ENCODE measurements around the gene FBP2.

Gene FBP2

DNA sequence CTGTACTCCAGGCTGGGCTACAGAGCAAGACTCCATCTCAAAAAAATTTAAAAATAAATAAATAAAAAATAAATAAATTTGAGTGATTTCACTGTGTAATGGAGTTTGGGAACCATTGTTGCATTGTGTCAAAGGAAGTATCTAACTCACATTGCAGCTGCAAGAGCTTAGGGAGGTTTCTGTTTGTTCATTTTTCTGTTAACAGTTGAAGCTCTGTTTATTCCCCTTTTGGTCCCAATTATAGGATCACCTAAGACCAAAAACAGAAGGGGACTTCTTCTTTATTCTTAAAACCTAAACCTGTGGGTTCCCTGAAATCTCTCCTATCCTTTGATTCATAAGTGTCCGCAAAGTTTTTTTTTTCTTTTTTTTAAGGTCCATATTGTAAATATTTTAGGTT, 67.4 kb downstream of the FBP2 start:
- H3K4me3 ChIP-seq (ENCODE audit: low read depth, low read length), result no peak overlapping the region

DNA sequence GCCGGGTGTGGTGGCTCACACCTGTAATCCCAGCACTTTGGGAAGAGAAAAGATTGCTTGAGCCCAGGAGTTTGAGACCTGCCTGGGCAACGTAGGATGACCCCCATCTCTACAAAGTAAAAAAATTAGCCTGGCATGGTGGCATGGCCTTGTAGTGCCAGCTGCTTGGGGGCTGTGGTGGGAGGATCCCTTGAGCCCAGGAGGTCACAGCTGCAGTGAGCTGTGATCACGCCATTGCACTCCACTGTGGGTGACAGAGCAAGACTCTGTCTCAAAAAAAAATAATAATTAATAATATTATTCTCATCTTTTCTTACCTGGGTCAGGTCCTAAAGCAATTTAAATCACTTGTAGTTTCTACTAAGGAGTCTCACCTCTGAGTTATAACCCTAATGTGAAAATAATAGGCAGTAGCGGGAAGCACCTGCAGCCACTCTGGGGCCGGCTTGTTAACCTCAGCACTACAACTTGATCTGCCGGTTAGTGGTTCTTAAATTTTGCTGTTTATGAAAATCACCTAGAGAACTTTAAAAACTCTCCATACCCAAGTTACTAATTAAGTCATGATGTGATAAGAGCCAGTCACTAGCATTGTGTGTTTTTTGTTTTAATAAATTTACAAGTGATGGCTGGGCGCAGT, 68.1 kb downstream of the FBP2 start:
- H3K4me3 ChIP-seq (ENCODE audit: low read depth, low read length), result no peak overlapping the region
- no peak for TF ChIP-seq CTCF (IDR thresholded peaks at IDR 0.05; ENCODE audit: borderline replicate concordance, insufficient read depth, low read depth, low read length)

More for the DNA sequence above, 67.4 kb downstream of the FBP2 start:
- no peak for TF ChIP-seq CTCF (IDR thresholded peaks at IDR 0.05; ENCODE audit: borderline replicate concordance, insufficient read depth, low read depth, low read length)

- no peak for TF ChIP-seq CTCF (IDR thresholded peaks at IDR 0.05; ENCODE audit: borderline replicate concordance, insufficient read depth, low read depth, low read length)
- no peak overlapping the region for H3K4me3 ChIP-seq (ENCODE audit: low read depth, low read length)
Measured at GRCh38 chr9:94517254-94517653, 76.4 kb downstream of the FBP2 start.

- TF ChIP-seq CTCF (IDR thresholded peaks at IDR 0.05; ENCODE audit: borderline replicate concordance, insufficient read depth, low read depth, low read length), result no peak
- no peak overlapping the region for H3K4me3 ChIP-seq (ENCODE audit: low read depth, low read length)
Measured at GRCh38 chr9:94514722-94515121, 78.9 kb downstream of the FBP2 start.

- TF ChIP-seq CTCF (IDR thresholded peaks at IDR 0.05; ENCODE audit: borderline replicate concordance, insufficient read depth, low read depth, low read length), result no peak
- no peak overlapping the region for H3K4me3 ChIP-seq (ENCODE audit: low read depth, low read length)
Measured at GRCh38 chr9:94511955-94512265, 81.7 kb downstream of the FBP2 start.

GRCh38 chr9:94511134-94511954, 82.3 kb downstream of the FBP2 start:
- TF ChIP-seq CTCF (IDR thresholded peaks at IDR 0.05; ENCODE audit: borderline replicate concordance, insufficient read depth, low read depth, low read length), result no peak

More at GRCh38 chr9:94511134-94511954, 82.3 kb downstream of the FBP2 start:
- no peak overlapping the region for H3K4me3 ChIP-seq (ENCODE audit: low read depth, low read length)
